ENCODE measurements around the gene TAGAP. TPM values are rescaled to one million over a fixed set of nuclear protein-coding genes. Genes with fewer than 3 reads are reported as not detected.
A peak's percentile ranks its signal among the peaks of the same experiment; 100 is the strongest.

Gene TAGAP
- 1 to 10 TPM; 3.3 to 7.7 TPM for total RNA-seq
- polyA plus RNA-seq (ENCODE audit: insufficient read length in 2 of 2), result 1 to 10 TPM; 3.1 to 4.1 TPM
- long read RNA-seq, donor 1, partial matches to known transcripts, result 0 of 1 reads
- long read RNA-seq, donor 1, other reads (novel, unspliced or antisense), result 0 of 1 reads
- long read RNA-seq, donor 2, partial matches to known transcripts, result 0 of 1 reads
- long read RNA-seq, donor 2, other reads (novel, unspliced or antisense), result 0 of 1 reads
- long read RNA-seq, donor 3, result 0 reads
- long read RNA-seq, donor 4, partial matches to known transcripts, result 0 of 1 reads
- long read RNA-seq, donor 4, other reads (novel, unspliced or antisense), result 0 of 1 reads

GRCh38 chr6:159044899-159045727 is at the start of gene TAGAP:
Gene TAGAP (minus strand): TSS chr6:159044991. CDS start chr6:159044146, 845 bp downstream.
- H3K4me1 ChIP-seq (ENCODE audit: control insufficient read depth, insufficient read depth, low read length), result no peaks in the 10 kb centered on the region
- H3K27ac ChIP-seq (ENCODE audit: low read depth, low read length), result no peak within 1 kb of the TSS
- WGBS (ENCODE audit: insufficient coverage), result 33% methylated on average over 3 of the region's 15 CpGs
- peak in 2 of 6 donors; percentile 18 to 40 for DNase-seq (ENCODE audit: low read depth in 4 of 6, low spot score in 6 of 6)
- no peaks in the 10 kb centered on the region for H3K27me3 ChIP-seq (ENCODE audit: control insufficient read depth, insufficient read depth, low read length)
- no peaks in the 10 kb centered on the region for H3K9me3 ChIP-seq (ENCODE audit: control insufficient read depth, insufficient read depth, low read length)
- H3K36me3 ChIP-seq (ENCODE audit: control insufficient read depth, insufficient read depth, low read length), result no peaks in the 10 kb centered on the region
- peak within 1 kb of the TSS; percentile 24 for H3K4me3 ChIP-seq (ENCODE audit: low read depth, low read length)

GRCh38 chr6:159093609-159094443 is 49.0 kb upstream of the TAGAP start:
- WGBS (ENCODE audit: insufficient coverage), result 93% methylated on average over 26 of the region's 32 CpGs
- Histone ChIP-seq H3K4me3 (ENCODE audit: low read depth, low read length) (no peak overlapping the region), H3K27ac (ENCODE audit: low read depth, low read length) (no peak overlapping the region), H3K4me1 (ENCODE audit: control insufficient read depth, insufficient read depth, low read length) (peaks cover 15% of the 10 kb centered on the region), H3K36me3 (ENCODE audit: control insufficient read depth, insufficient read depth, low read length) (no peaks in the 10 kb centered on the region), H3K9me3 (ENCODE audit: control insufficient read depth, insufficient read depth, low read length) (no peaks in the 10 kb centered on the region), H3K27me3 (ENCODE audit: control insufficient read depth, insufficient read depth, low read length) (no peaks in the 10 kb centered on the region)
- DNase-seq (ENCODE audit: low read depth in 4 of 6, low spot score in 6 of 6), result no peak

GRCh38 chr6:159092631-159093030 is 47.8 kb upstream of the TAGAP start:
- Histone ChIP-seq H3K4me3 (ENCODE audit: low read depth, low read length) (no peak overlapping the region), H3K27me3 (ENCODE audit: control insufficient read depth, insufficient read depth, low read length) (no peaks in the 10 kb centered on the region), H3K4me1 (ENCODE audit: control insufficient read depth, insufficient read depth, low read length) (peaks cover 15% of the 10 kb centered on the region), H3K36me3 (ENCODE audit: control insufficient read depth, insufficient read depth, low read length) (no peaks in the 10 kb centered on the region), H3K27ac (ENCODE audit: low read depth, low read length) (no peak overlapping the region), H3K9me3 (ENCODE audit: control insufficient read depth, insufficient read depth, low read length) (no peaks in the 10 kb centered on the region)
- no peak for DNase-seq (ENCODE audit: low read depth in 4 of 6, low spot score in 6 of 6)
- WGBS (ENCODE audit: insufficient coverage), result 92% methylated on average over 3 of the region's 5 CpGs

- DNase-seq (ENCODE audit: low read depth in 4 of 6, low spot score in 6 of 6), result peak in 1 of 6 donors; percentile 73
- Histone ChIP-seq H3K4me1 (ENCODE audit: control insufficient read depth, insufficient read depth, low read length) (peaks cover 15% of the 10 kb centered on the region), H3K36me3 (ENCODE audit: control insufficient read depth, insufficient read depth, low read length) (no peaks in the 10 kb centered on the region), H3K27ac (ENCODE audit: low read depth, low read length) (no peak overlapping the region), H3K9me3 (ENCODE audit: control insufficient read depth, insufficient read depth, low read length) (no peaks in the 10 kb centered on the region), H3K27me3 (ENCODE audit: control insufficient read depth, insufficient read depth, low read length) (no peaks in the 10 kb centered on the region), H3K4me3 (ENCODE audit: low read depth, low read length) (no peak overlapping the region)
- 62% methylated on average over 10 of the region's 10 CpGs for WGBS (ENCODE audit: insufficient coverage)
These were observed 46.0 kb upstream of the TAGAP start for GRCh38 chr6:159090530-159091480.

DNA sequence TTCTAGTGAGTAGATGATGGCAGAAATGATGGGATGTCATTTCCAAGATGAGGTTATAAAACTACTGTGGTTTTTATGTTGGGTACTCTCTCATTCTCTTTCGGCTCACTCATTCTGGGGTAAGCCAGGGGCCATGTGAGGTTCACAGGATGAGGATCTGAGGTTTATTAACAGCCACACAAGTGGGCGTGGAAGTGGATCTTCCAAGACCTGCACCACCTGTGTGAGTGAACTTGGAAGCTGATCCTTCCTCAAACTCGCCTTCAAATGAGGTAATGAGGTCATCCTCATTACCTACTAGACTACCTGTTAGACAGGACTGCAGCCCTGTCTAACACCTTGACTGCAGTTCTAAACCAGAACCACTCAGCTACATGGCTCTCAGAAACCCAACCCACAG is 45.1 kb upstream of the TAGAP start:
- Histone ChIP-seq H3K4me3 (ENCODE audit: low read depth, low read length) (no peak overlapping the region), H3K27me3 (ENCODE audit: control insufficient read depth, insufficient read depth, low read length) (no peaks in the 10 kb centered on the region), H3K36me3 (ENCODE audit: control insufficient read depth, insufficient read depth, low read length) (no peaks in the 10 kb centered on the region), H3K4me1 (ENCODE audit: control insufficient read depth, insufficient read depth, low read length) (peaks cover 10% of the 10 kb centered on the region), H3K27ac (ENCODE audit: low read depth, low read length) (no peak overlapping the region), H3K9me3 (ENCODE audit: control insufficient read depth, insufficient read depth, low read length) (no peaks in the 10 kb centered on the region)
- DNase-seq (ENCODE audit: low read depth in 4 of 6, low spot score in 6 of 6), result no peak
- WGBS (ENCODE audit: insufficient coverage), result 86% methylated on average over 1 of the region's 3 CpGs

DNA sequence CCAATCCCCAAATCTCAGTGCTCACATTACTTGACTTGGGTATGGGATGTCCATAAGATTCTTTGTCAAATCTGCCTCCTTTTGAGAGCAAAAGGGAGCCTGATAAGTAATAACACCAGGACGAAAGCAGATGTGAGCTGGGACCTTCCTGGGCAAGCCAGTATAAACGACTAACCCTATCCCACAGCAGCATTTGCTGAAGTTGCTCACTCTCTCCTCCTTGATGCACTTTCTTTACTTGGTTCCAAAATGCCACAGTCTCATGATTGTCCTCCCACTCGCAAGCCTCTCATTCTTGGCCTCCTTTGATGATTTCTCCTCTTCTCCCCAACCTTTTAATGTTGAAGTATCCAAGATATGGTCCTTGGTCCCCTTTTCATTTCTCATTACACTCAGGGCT is 44.7 kb upstream of the TAGAP start:
- no peaks in the 10 kb centered on the region for H3K27me3 ChIP-seq (ENCODE audit: control insufficient read depth, insufficient read depth, low read length)
- no peak for DNase-seq (ENCODE audit: low read depth in 4 of 6, low spot score in 6 of 6)
- H3K9me3 ChIP-seq (ENCODE audit: control insufficient read depth, insufficient read depth, low read length), result no peaks in the 10 kb centered on the region
- WGBS (ENCODE audit: insufficient coverage), result 87% methylated on average over 3 of the region's 3 CpGs
- H3K36me3 ChIP-seq (ENCODE audit: control insufficient read depth, insufficient read depth, low read length), result no peaks in the 10 kb centered on the region
- H3K4me3 ChIP-seq (ENCODE audit: low read depth, low read length), result no peak overlapping the region
- peaks cover 6% of the 10 kb centered on the region for H3K4me1 ChIP-seq (ENCODE audit: control insufficient read depth, insufficient read depth, low read length)
- no peak overlapping the region for H3K27ac ChIP-seq (ENCODE audit: low read depth, low read length)

GRCh38 chr6:159086033-159086618 is 41.3 kb upstream of the TAGAP start:
- 82% methylated on average over 2 of the region's 2 CpGs for WGBS (ENCODE audit: insufficient coverage)
- Histone ChIP-seq H3K27me3 (ENCODE audit: control insufficient read depth, insufficient read depth, low read length) (no peaks in the 10 kb centered on the region), H3K36me3 (ENCODE audit: control insufficient read depth, insufficient read depth, low read length) (no peaks in the 10 kb centered on the region), H3K4me3 (ENCODE audit: low read depth, low read length) (no peak overlapping the region), H3K27ac (ENCODE audit: low read depth, low read length) (no peak overlapping the region), H3K9me3 (ENCODE audit: control insufficient read depth, insufficient read depth, low read length) (no peaks in the 10 kb centered on the region), H3K4me1 (ENCODE audit: control insufficient read depth, insufficient read depth, low read length) (no peaks in the 10 kb centered on the region)
- DNase-seq (ENCODE audit: low read depth in 4 of 6, low spot score in 6 of 6), result no peak

GRCh38 chr6:159085396-159085895 is 40.7 kb upstream of the TAGAP start:
- WGBS (ENCODE audit: insufficient coverage), result 89% methylated on average over 7 of the region's 7 CpGs
- H3K4me1 ChIP-seq (ENCODE audit: control insufficient read depth, insufficient read depth, low read length), result no peaks in the 10 kb centered on the region
- H3K4me3 ChIP-seq (ENCODE audit: low read depth, low read length), result no peak overlapping the region
- no peak for DNase-seq (ENCODE audit: low read depth in 4 of 6, low spot score in 6 of 6)
- no peaks in the 10 kb centered on the region for H3K27me3 ChIP-seq (ENCODE audit: control insufficient read depth, insufficient read depth, low read length)
- no peak overlapping the region for H3K27ac ChIP-seq (ENCODE audit: low read depth, low read length)
- H3K36me3 ChIP-seq (ENCODE audit: control insufficient read depth, insufficient read depth, low read length), result no peaks in the 10 kb centered on the region
- H3K9me3 ChIP-seq (ENCODE audit: control insufficient read depth, insufficient read depth, low read length), result no peaks in the 10 kb centered on the region

Data from spinal cord (tissue), 10 donors.